H1 (cell line): ENCODE data around the gene PRRG3. TPM values are rescaled to one million over a fixed set of nuclear protein-coding genes. Genes with fewer than 3 reads are reported as not detected.

Experiments
- CTCF ChIA-PET: fragments of 300-600 bp; sonication (Branson Sonifier 250); formaldehyde crosslinking; loops from one replicate; lab custom pipeline; 2021; ENCODE audit not compliant: partially characterized antibody; lab: Charles Lee
- POLR2A ChIA-PET: fragments of 300-600 bp; sonication (Branson Sonifier 250); formaldehyde crosslinking; loops from one replicate; lab custom pipeline; 2021; ENCODE audit warnings: inconsistent platforms; ENCODE audit not compliant: partially characterized antibody; lab: Charles Lee
- DNase-seq, 2 experiments: peaks; one replicate each; pipeline versions ENCODE4 v3.0.0 to v3.0.0-alpha.2; 2010 to 2022; ENCODE audit warnings: low spot score in 2 of 2, low read depth in 1 of 2, mixed read lengths in 1 of 2
- FAIRE-seq: peaks from 2 replicates; lab custom pipeline; 2011; peaks lifted over from hg19 to GRCh38; lab: Jason Lieb, UNC
- H2AFZ ChIP-seq: 2 replicates; pipeline ENCODE4 v1.8.1; 2012; ENCODE audit warnings: low read length, inconsistent platforms
- H2AK5ac ChIP-seq: 2 replicates; pipeline ENCODE4 v1.6.1; 2013; ENCODE audit warnings: low read depth, low read length
- H2BK120ac ChIP-seq: replicated peaks from 2 replicates; pipeline ENCODE3; 2013; ENCODE audit warnings: low read depth, low read length, inconsistent platforms
- H2BK12ac ChIP-seq: 2 replicates; pipeline ENCODE4 v1.6.1; 2013; ENCODE audit warnings: low read depth, low read length
- H2BK15ac ChIP-seq: 2 replicates; pipeline ENCODE4 v1.6.1; 2013; ENCODE audit warnings: low read length
- H2BK20ac ChIP-seq: 2 replicates; pipeline ENCODE4 v1.6.1; 2013; ENCODE audit warnings: low read length
- H2BK5ac ChIP-seq: 2 replicates; pipeline ENCODE4 v1.6.1; 2013; ENCODE audit warnings: low read depth, low read length
- H3K14ac ChIP-seq: 2 replicates; pipeline ENCODE4 v1.6.1; 2013; ENCODE audit warnings: inconsistent platforms; ENCODE audit not compliant: insufficient read length
- H3K18ac ChIP-seq: 2 replicates; pipeline ENCODE4 v1.6.1; 2013; ENCODE audit warnings: low read length; ENCODE audit errors: extremely low read depth
- H3K23ac ChIP-seq: 2 replicates; pipeline ENCODE4 v1.6.1; 2013; ENCODE audit warnings: inconsistent platforms; ENCODE audit not compliant: insufficient read length
- H3K23me2 ChIP-seq: 2 replicates; pipeline ENCODE4 v1.6.1; 2013; ENCODE audit warnings: low read depth, low read length
- H3K27ac ChIP-seq: 2 replicates; pipeline ENCODE4 v1.6.1; 2011; ENCODE audit warnings: low read depth, low read length, inconsistent platforms
- H3K27me3 ChIP-seq, 4 experiments: replicated peaks in 1 of 4; 1 replicate in 1 of 4; 2 replicates in 3 of 4; pipeline versions ENCODE4 v1.6.1 to v1.8.1; 2011 to 2013; ENCODE audit warnings: low read length in 3 of 4, mild to moderate bottlenecking in 3 of 4, inconsistent platforms in 2 of 4, mixed read lengths in 2 of 4, moderate library complexity in 1 of 4; ENCODE audit not compliant: control insufficient read depth in 3 of 4, insufficient read depth in 3 of 4; ENCODE audit errors: extremely low read depth in 1 of 4
- H3K36me3 ChIP-seq, 4 experiments: 2 replicates each; pipeline versions ENCODE4 v1.6.1 to v1.8.1; 2011 to 2013; ENCODE audit warnings: mild to moderate bottlenecking in 4 of 4, low read length in 3 of 4, moderate library complexity in 2 of 4, control low read depth in 1 of 4, inconsistent platforms in 1 of 4; ENCODE audit not compliant: insufficient read depth in 4 of 4, control insufficient read depth in 2 of 4
- H3K4ac ChIP-seq: replicated peaks from 2 replicates; pipeline ENCODE3; 2013; ENCODE audit warnings: low read length, low read depth, mixed read lengths, inconsistent platforms; ENCODE audit not compliant: insufficient read length
- H3K4me1 ChIP-seq, 4 experiments: replicated peaks in 1 of 4; 1 replicate in 1 of 4; 2 replicates in 3 of 4; pipeline versions ENCODE4 v1.6.1 to v1.8.1; 2011 to 2013; ENCODE audit warnings: low read length in 3 of 4, inconsistent platforms in 2 of 4, mixed read lengths in 1 of 4; ENCODE audit not compliant: insufficient read depth in 4 of 4, control insufficient read depth in 3 of 4
- H3K4me2 ChIP-seq, 2 experiments: 2 replicates each; pipeline versions ENCODE4 v1.6.1 to v1.8.1; 2011 to 2013; ENCODE audit warnings: low read depth in 2 of 2, low read length in 2 of 2, control low read depth in 1 of 2, inconsistent platforms in 1 of 2, mild to moderate bottlenecking in 1 of 2; ENCODE audit not compliant: insufficient read depth in 1 of 2
- H3K4me3 ChIP-seq, 4 experiments: fragments of 200-600, 300-600 bp in 1 of 4; sonication (generic), shearing (Covaris generic), sonication (Bioruptor Twin) in 1 of 4; 2 replicates each; pipeline versions ENCODE4 v1.5.1 to v1.8.1; 2011 to 2016; ENCODE audit warnings: low read length in 4 of 4, low read depth in 3 of 4, control low read depth in 2 of 4, inconsistent platforms in 2 of 4, mild to moderate bottlenecking in 2 of 4, mixed read lengths in 1 of 4, moderate library complexity in 1 of 4; ENCODE audit not compliant: insufficient read depth in 2 of 4; ENCODE audit errors: extremely low read depth in 1 of 4
- H3K56ac ChIP-seq: replicated peaks from 2 replicates; pipeline ENCODE3; 2013; ENCODE audit warnings: low read depth, mild to moderate bottlenecking, mixed read lengths, low read length, inconsistent platforms; ENCODE audit not compliant: insufficient read length
- H3K79me1 ChIP-seq: 2 replicates; pipeline ENCODE4 v1.6.1; 2013; ENCODE audit warnings: low read depth, low read length, control low read depth
- H3K79me2 ChIP-seq, 2 experiments: 2 replicates each; pipeline versions ENCODE4 v1.6.1 to v1.8.1; 2012 to 2013; ENCODE audit warnings: low read length in 2 of 2, mild to moderate bottlenecking in 2 of 2, inconsistent platforms in 1 of 2; ENCODE audit not compliant: insufficient read depth in 2 of 2, control insufficient read depth in 1 of 2
- H3K9ac ChIP-seq, 4 experiments: replicated peaks in 1 of 4; 1 replicate in 1 of 4; 2 replicates in 3 of 4; pipeline versions ENCODE4 v1.6.1 to v1.8.1; 2011 to 2013; ENCODE audit warnings: low read depth in 3 of 4, low read length in 3 of 4, control low read depth in 2 of 4, mild to moderate bottlenecking in 2 of 4, moderate library complexity in 2 of 4, inconsistent platforms in 1 of 4; ENCODE audit errors: extremely low read depth in 1 of 4
- H3K9me3 ChIP-seq, 2 experiments: 2 replicates each; pipeline versions ENCODE4 v1.6.1 to v1.8.1; 2012 to 2013; ENCODE audit warnings: mild to moderate bottlenecking in 2 of 2, moderate library complexity in 2 of 2, control low read depth in 1 of 2, inconsistent platforms in 1 of 2, low read depth in 1 of 2, low read length in 1 of 2, mixed read lengths in 1 of 2; ENCODE audit not compliant: insufficient read depth in 2 of 2
- H4K20me1 ChIP-seq, 2 experiments: replicated peaks in 1 of 2; 2 replicates each; pipeline versions ENCODE3 to v1.8.1; 2011 to 2013; ENCODE audit warnings: inconsistent platforms in 2 of 2, low read length in 2 of 2, mild to moderate bottlenecking in 1 of 2; ENCODE audit not compliant: insufficient read depth in 2 of 2, control insufficient read depth in 1 of 2
- H4K5ac ChIP-seq: 2 replicates; pipeline ENCODE4 v1.6.1; 2013; ENCODE audit warnings: low read length, low read depth, mixed read lengths, inconsistent platforms; ENCODE audit not compliant: insufficient read length
- H4K8ac ChIP-seq: 2 replicates; pipeline ENCODE4 v1.8.0; 2013; ENCODE audit warnings: mild to moderate bottlenecking, moderate library complexity, low read length, inconsistent platforms; ENCODE audit not compliant: insufficient read depth; ENCODE audit errors: extremely low read depth
- H4K91ac ChIP-seq: replicated peaks from 2 replicates; pipeline ENCODE3; 2013; ENCODE audit warnings: low read length, mixed read lengths, inconsistent platforms; ENCODE audit not compliant: insufficient read length
- CBX8 ChIP-seq: fragments of 300-800, 300-1000 bp; sonication (generic); IDR thresholded peaks from 2 replicates; pipeline ENCODE4 v1.7.1; 2016; ENCODE audit warnings: low read depth, low read length, borderline replicate concordance
- CHD1 ChIP-seq: IDR thresholded peaks from 2 replicates; pipeline ENCODE4 v1.6.1; 2012; ENCODE audit warnings: low read depth, low read length, improper control_type of control experiment
- EGR1 ChIP-seq: IDR thresholded peaks from 2 replicates; pipeline ENCODE4 v1.6.1; 2011; ENCODE audit warnings: low read depth, low read length, borderline replicate concordance
- EZH2 ChIP-seq: fragments of 200-600 bp; sonication (generic); IDR thresholded peaks from 2 replicates; pipeline ENCODE4 v1.7.1; 2012; ENCODE audit warnings: low read depth, mild to moderate bottlenecking, moderate library complexity, low read length, inconsistent platforms; ENCODE audit not compliant: severe bottlenecking
- GABPA ChIP-seq: IDR thresholded peaks from 2 replicates; pipeline ENCODE4 v1.6.1; 2011; ENCODE audit warnings: mild to moderate bottlenecking, low read length, moderate library complexity, borderline replicate concordance; ENCODE audit not compliant: insufficient read depth
- GTF2F1 ChIP-seq: IDR thresholded peaks from 2 replicates; pipeline ENCODE4 v1.6.1; 2012; ENCODE audit warnings: low read depth, low read length, improper control_type of control experiment, borderline replicate concordance
- KDM1A ChIP-seq: fragments of 200-600, 300-600 bp; sonication (generic); IDR thresholded peaks from 2 replicates; pipeline ENCODE4 v1.7.1; 2016; ENCODE audit warnings: mild to moderate bottlenecking, low read length, borderline replicate concordance
- WGBS, 2 experiments: shearing (Covaris generic) in 1 of 2; methylation state at CpG; one replicate each; pipeline versions ENCODE4 v1.1.6 to v1.1.7; 2013 to 2015; ENCODE audit warnings: low lambda C conversion rate in 2 of 2, mixed read lengths in 2 of 2, inconsistent platforms in 1 of 2, low coverage in 1 of 2, missing lambda C conversion rate in 1 of 2; ENCODE audit not compliant: insufficient replicate concordance in 2 of 2, insufficient coverage in 1 of 2, insufficient read length in 1 of 2; ENCODE audit errors: extremely low coverage in 1 of 2, missing lambda C conversion rate in 1 of 2; 5-methylcytosine and 5-hydroxymethylcytosine counted together
- polyA plus RNA-seq, 7 experiments: library from polyadenylated mRNA; depleted of rRNA in 3 of 7; stranded (reverse) in 5 of 7; unstranded in 2 of 7; fragments of >200 nt in 5 of 7; fragments of 200-250 nt in 2 of 7; gene quantifications; 1 replicate in 5 of 7; 2 replicates in 1 of 7; 4 replicates in 1 of 7; pipeline versions ENCODE4 v1.2.1 to v1.2.3, GENCODE V29; 2011 to 2013; ENCODE audit warnings: missing spikeins in 2 of 7, mixed read lengths in 2 of 7
- total RNA-seq: library from RNA; stranded (reverse); fragmentation: NEBNext Ultra II Directional; extraction: Animal tissue kit (Norgen Biotek cat#: 25700); gene quantifications from 2 replicates; pipeline ENCODE4 v1.2.1, GENCODE V29; 2021

PRRG3 gene
- total and polyA plus RNA-seq, 2 of the 8 experiments (the other 6 are each of a cell fraction or from before 2014, with no cell fraction given) = 4.2 to 5.4 TPM

GRCh38 chrX:151745651-151746050 is 50.4 kb downstream of the PRRG3 start:
- TF ChIP-seq CBX8 (no peak), GABPA (no peak), CHD1 (no peak), EZH2 (no peak), EGR1 (no peak), KDM1A (no peak), GTF2F1 (no peak)
- TF ChIP-seq, all 59 proteins: peak for 0
- no peak overlapping the region for H2AFZ ChIP-seq
- 0 out of 7 replicates have a peak, but pooled peaks cover 0 to 2% (median 0%) of the 10 kb centered on the region in 4 experiments for H3K4me1 ChIP-seq
- H4K20me1 ChIP-seq = no peaks in the 10 kb centered on the region
- H4K91ac ChIP-seq = no peak overlapping the region
- no peak overlapping the region for H3K4ac ChIP-seq
- H3K23ac ChIP-seq = no peak overlapping the region
- H3K79me2 ChIP-seq = no peaks in the 10 kb centered on the region
- no peak overlapping the region for H3K14ac ChIP-seq
- H2BK20ac ChIP-seq = no peak overlapping the region
- H3K18ac ChIP-seq = no peak overlapping the region
- no peaks in the 10 kb centered on the region; the same call in 1 of the 2 replicates for H3K23me2 ChIP-seq
- no peak overlapping the region for H4K8ac ChIP-seq
- no peak overlapping the region for H3K9ac ChIP-seq
- no peaks in the 10 kb centered on the region for H3K27me3 ChIP-seq
- H2BK12ac ChIP-seq = no peak overlapping the region
- H2AK5ac ChIP-seq = no peak overlapping the region
- no peak overlapping the region for H3K4me3 ChIP-seq
- H2BK120ac ChIP-seq = no peak overlapping the region
- no peak overlapping the region for H4K5ac ChIP-seq
- CTCF ChIA-PET = no interaction called here
- H3K79me1 ChIP-seq = no peaks in the 10 kb centered on the region
- H2BK5ac ChIP-seq = no peak overlapping the region
- no peak for DNase-seq
- no peak overlapping the region for H3K27ac ChIP-seq
- 89% methylated on average over 6 of the region's 6 CpGs; no CpG with 5 or more reads in 1 of the 2 experiments for WGBS, 2 experiments
- H3K36me3 ChIP-seq = no peaks in the 10 kb centered on the region
- FAIRE-seq = no peak
- H3K4me2 ChIP-seq = no peak overlapping the region
- no peaks in the 10 kb centered on the region for H3K9me3 ChIP-seq
- no peak overlapping the region for H3K56ac ChIP-seq
- no peak overlapping the region for H2BK15ac ChIP-seq
- POLR2A ChIA-PET = no interaction called here
